Measurements from ENCODE around the gene CANT1. TPM values are rescaled to one million over a fixed set of nuclear protein-coding genes. Genes with fewer than 3 reads are reported as not detected.

Gene CANT1
- total RNA-seq, 1 experiment from 2014 or later: 54.2 TPM

GRCh38 chr17:79051306-79051705, 41.7 kb upstream of the CANT1 start:
- H3K27me3 ChIP-seq (replicated peaks; ENCODE audit: insufficient read depth, low read depth, low read length, poor library complexity): no peaks in the 10 kb centered on the region
- intact Hi-C loops (cut with micrococcal nuclease; ENCODE audit: unreplicated experiment): no loop called here
- CTCF ChIA-PET: no interaction called here
- H3K27ac ChIP-seq (ENCODE audit: low read depth, low read length, poor library complexity, severe bottlenecking): no peak overlapping the region
- no peak for TF ChIP-seq EZH2 (IDR thresholded peaks at IDR 0.05; ENCODE audit: borderline replicate concordance, low read depth, low read length, poor library complexity, severe bottlenecking)
- no peak overlapping the region for H3K4me3 ChIP-seq (ENCODE audit: low read depth, low read length, poor library complexity, severe bottlenecking)
- DNase-seq (ENCODE audit: low spot score): no peak
- peaks cover 10% of the 10 kb centered on the region for H3K9me3 ChIP-seq (ENCODE audit: low read depth, low read length, poor library complexity, severe bottlenecking)
- H3K4me1 ChIP-seq (ENCODE audit: insufficient read depth, low read length, poor library complexity, severe bottlenecking): peaks cover 6% of the 10 kb centered on the region
- no TSS peak for BruUV-seq (replicated peaks)
- POLR2A ChIA-PET (ENCODE audit: low non-redundant PET): no interaction called here
- H3K36me3 ChIP-seq (ENCODE audit: insufficient read depth, low read length, poor library complexity, severe bottlenecking): no peaks in the 10 kb centered on the region

- ChIA-PET CTCF (no interaction called here), POLR2A (ENCODE audit: low non-redundant PET) (no interaction called here)
- Histone ChIP-seq H3K36me3 (ENCODE audit: insufficient read depth, low read length, poor library complexity, severe bottlenecking) (no peaks in the 10 kb centered on the region), H3K27me3 (replicated peaks; ENCODE audit: insufficient read depth, low read depth, low read length, poor library complexity) (no peaks in the 10 kb centered on the region), H3K4me1 (ENCODE audit: insufficient read depth, low read length, poor library complexity, severe bottlenecking) (peaks cover 10% of the 10 kb centered on the region), H3K9me3 (ENCODE audit: low read depth, low read length, poor library complexity, severe bottlenecking) (peaks cover 10% of the 10 kb centered on the region), H3K27ac (ENCODE audit: low read depth, low read length, poor library complexity, severe bottlenecking) (no peak overlapping the region), H3K4me3 (ENCODE audit: low read depth, low read length, poor library complexity, severe bottlenecking) (no peak overlapping the region)
- DNase-seq (ENCODE audit: low spot score): no peak
- intact Hi-C loops (cut with micrococcal nuclease; ENCODE audit: unreplicated experiment): no loop called here
- TF ChIP-seq CTCF (conservative IDR thresholded peaks at IDR 0.05; ENCODE audit: low read depth, low read length): no peak
- TF ChIP-seq EZH2 (IDR thresholded peaks at IDR 0.05; ENCODE audit: borderline replicate concordance, low read depth, low read length, poor library complexity, severe bottlenecking): no peak
- no TSS peak for BruUV-seq (replicated peaks)
Observed at GRCh38 chr17:79050551-79050950, 41.0 kb upstream of the CANT1 start.

DNA sequence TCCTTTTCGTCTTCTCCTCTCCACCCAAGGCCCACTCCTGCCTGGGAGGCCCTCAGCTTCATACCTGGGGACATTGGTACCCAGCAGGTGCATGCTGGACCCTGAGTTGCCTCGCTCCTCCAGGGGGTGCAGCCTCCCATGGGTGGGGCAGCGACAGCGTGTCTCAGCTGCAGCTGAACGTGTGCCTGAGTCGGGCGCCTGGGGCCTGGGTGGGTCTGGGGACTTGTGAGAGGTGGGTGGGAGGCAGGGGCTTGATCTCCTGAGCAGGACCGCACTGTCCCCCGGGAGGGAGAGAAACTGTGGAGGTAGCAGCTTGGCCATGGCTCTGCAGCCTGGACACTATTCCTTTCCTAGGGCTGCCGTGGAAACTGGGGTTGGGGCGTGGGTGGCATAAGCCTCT, 40.3 kb upstream of the CANT1 start:
- Histone ChIP-seq H3K27ac (ENCODE audit: low read depth, low read length, poor library complexity, severe bottlenecking) (no peak overlapping the region), H3K27me3 (replicated peaks; ENCODE audit: insufficient read depth, low read depth, low read length, poor library complexity) (no peaks in the 10 kb centered on the region), H3K9me3 (ENCODE audit: low read depth, low read length, poor library complexity, severe bottlenecking) (peaks cover 10% of the 10 kb centered on the region), H3K4me1 (ENCODE audit: insufficient read depth, low read length, poor library complexity, severe bottlenecking) (peaks cover 10% of the 10 kb centered on the region), H3K4me3 (ENCODE audit: low read depth, low read length, poor library complexity, severe bottlenecking) (no peak overlapping the region), H3K36me3 (ENCODE audit: insufficient read depth, low read length, poor library complexity, severe bottlenecking) (no peaks in the 10 kb centered on the region)
- ChIA-PET POLR2A (ENCODE audit: low non-redundant PET) (no interaction called here), CTCF (interaction anchor here (0.6 kb wide), 1 partner anchor 9 kb away, joined by 3 read pairs; no protein-coding TSS in a partner anchor)
- DNase-seq (ENCODE audit: low spot score): no peak
- intact Hi-C loops (cut with micrococcal nuclease; ENCODE audit: unreplicated experiment): loop anchor here (5.0 kb wide), 1 partner anchor 32 kb away; no protein-coding TSS in a partner anchor
- TF ChIP-seq CTCF (conservative IDR thresholded peaks at IDR 0.05; ENCODE audit: low read depth, low read length) (no peak), EZH2 (IDR thresholded peaks at IDR 0.05; ENCODE audit: borderline replicate concordance, low read depth, low read length, poor library complexity, severe bottlenecking) (no peak)
- no TSS peak for BruUV-seq (replicated peaks)
